Stomach (tissue), 9 donors: ENCODE data around the gene KRTAP5-2. TPM values are rescaled to one million over a fixed set of nuclear protein-coding genes. Genes with fewer than 3 reads are reported as not detected.

Experiments
- DNase-seq, 2 donors: peaks; one replicate each; pipeline versions ENCODE4 v3.0.0 to v3.0.0-alpha.2; 2013 to 2019
- H3K27ac ChIP-seq, 5 donors: fragments of 200-600 bp in 4 of 5; sonication (generic) in 4 of 5; one replicate each; pipeline ENCODE4 v1.5.1; 2013 to 2019; ENCODE audit warnings: mild to moderate bottlenecking in 1 of 5, moderate library complexity in 1 of 5
- H3K27me3 ChIP-seq, 3 donors: fragments of 200-600 bp; sonication (generic); one replicate each; pipeline ENCODE4 v1.5.1; 2017 to 2019; ENCODE audit warnings: mixed run types in 1 of 3
- H3K36me3 ChIP-seq, 4 donors: fragments of 200-600 bp; sonication (generic); 1 replicate in 3 of 4; 2 replicates in 1 of 4; pipeline ENCODE4 v1.5.1; 2016 to 2019
- H3K4me1 ChIP-seq, 4 donors: fragments of 200-600 bp; sonication (generic); one replicate each; pipeline ENCODE4 v1.5.1; 2016 to 2019
- H3K4me3 ChIP-seq, 4 donors: fragments of 200-600 bp; sonication (generic) in 3 of 4; one replicate each; pipeline ENCODE4 v1.5.1; 2016 to 2019; ENCODE audit warnings: mild to moderate bottlenecking in 1 of 4
- H3K9me3 ChIP-seq, 4 donors: fragments of 200-600 bp; sonication (generic); one replicate each; pipeline ENCODE4 v1.5.1; 2016 to 2019
- CTCF ChIP-seq, 7 experiments: fragments of 450-650 bp in 4 of 7; fragments of 200-600 bp in 3 of 7; sonication (generic) in 3 of 7; IDR thresholded peaks; one replicate each; pipeline ENCODE4 v1.5.1; 2016 to 2019; ENCODE audit warnings: antibody characterized with exemption in 7 of 7, control low read depth in 2 of 7, mild to moderate bottlenecking in 1 of 7
- EP300 ChIP-seq: sonication (generic); formaldehyde crosslinking; IDR thresholded peaks from one replicate; pipeline ENCODE4 v1.6.1; 2017; ENCODE audit warnings: antibody characterized with exemption
- POLR2A ChIP-seq, 4 donors: fragments of 450-650 bp; IDR thresholded peaks; one replicate each; pipeline ENCODE4 v1.6.1; 2016; ENCODE audit warnings: antibody characterized with exemption in 4 of 4, control low read depth in 2 of 4, mild to moderate bottlenecking in 1 of 4, moderate library complexity in 1 of 4
- POLR2AphosphoS5 ChIP-seq, 3 donors: sonication (generic); formaldehyde crosslinking; IDR thresholded peaks; one replicate each; pipeline ENCODE4 v1.6.1; 2016; ENCODE audit warnings: antibody characterized with exemption in 3 of 3
- WGBS, 5 donors: extraction: QIAGEN DNeasy Blood & Tissue Kit in 3 of 5; methylation state at CpG; one replicate each; pipeline versions ENCODE4 v1.1.5 to v1.1.7; 2013 to 2018; 5-methylcytosine and 5-hydroxymethylcytosine counted together
- intact Hi-C: fragments of 100-400 bp; cut with DNase I; formaldehyde crosslinking; loops from one replicate; pipeline ENCODE4 v1.15.1; 2023; ENCODE audit warnings: low total_unique reads
- polyA plus RNA-seq, 3 donors: library from polyadenylated mRNA; stranded (reverse); fragments of 200-250 nt; gene quantifications; one replicate each; pipeline ENCODE4 v1.2.3, GENCODE V29; 2013
- total RNA-seq, 5 donors: library from RNA; depleted of rRNA; stranded (reverse); fragments of >200 nt; gene quantifications; one replicate each; pipeline versions ENCODE4 v1.1.0 to v1.2.3, GENCODE V29; 2014 to 2016
- donor health status: healthy with polysubstance abuse.
- donor health status: Bipolar disorder and iron deficiency.
- donor health status: healthy.

KRTAP5-2 gene
- total and polyA plus RNA-seq, 8 donors = not detected

GRCh38 chr11:1624621-1625020 is 26.5 kb upstream of the KRTAP5-2 start:
- H3K9me3 ChIP-seq = no peaks in the 10 kb centered on the region
- peaks cover 0 to 64% (median 11%) of the 10 kb centered on the region in 3 donors for H3K27me3 ChIP-seq
- H3K4me3 ChIP-seq = no peak overlapping the region
- no peak overlapping the region for H3K27ac ChIP-seq
- no peak for TF ChIP-seq POLR2A (IDR thresholded peaks at IDR 0.05)
- no peak for TF ChIP-seq POLR2AphosphoS5 (IDR thresholded peaks at IDR 0.05)
- TF ChIP-seq EP300 = no peak
- TF ChIP-seq CTCF (IDR thresholded peaks at IDR 0.05) = no peak
- DNase-seq = no peak
- no peaks in the 10 kb centered on the region for H3K36me3 ChIP-seq
- WGBS, 5 donors = 76 to 86% (median 84%) methylated on average over 16 of the region's 16 CpGs
- intact Hi-C loops = no loop called here
- peaks cover 0 to 9% (median 3%) of the 10 kb centered on the region in 4 donors for H3K4me1 ChIP-seq

DNA sequence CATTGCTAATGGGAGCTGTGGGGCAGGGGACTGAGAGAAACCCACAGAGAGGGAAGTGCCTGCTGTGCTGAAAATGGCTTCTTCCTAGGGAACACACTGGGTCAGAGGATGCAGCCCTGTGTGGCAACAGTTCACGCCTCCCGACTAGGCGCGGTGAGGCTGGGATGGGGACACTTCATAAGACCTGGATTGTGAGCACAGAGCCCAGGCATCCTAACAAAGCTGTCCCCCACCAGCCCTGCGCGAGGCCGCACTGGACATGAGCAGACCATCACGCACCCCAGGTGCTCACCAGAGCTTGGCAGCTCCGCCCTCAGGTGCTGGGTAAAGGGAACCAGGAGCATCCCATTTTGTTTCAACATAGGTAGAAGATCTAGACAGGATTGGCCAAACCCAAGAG is 25.6 kb upstream of the KRTAP5-2 start:
- Histone ChIP-seq H3K4me3 (no peak overlapping the region), H3K27ac (no peak overlapping the region), H3K27me3 (peaks cover 0 to 62% (median 4%) of the 10 kb centered on the region in 3 donors), H3K4me1 (peaks cover 0 to 2% (median under 1%) of the 10 kb centered on the region in 4 donors), H3K9me3 (no peaks in the 10 kb centered on the region), H3K36me3 (no peaks in the 10 kb centered on the region)
- no peak for DNase-seq
- 70 to 89% (median 80%) methylated on average over 5 to 9 of the region's 9 CpGs for WGBS, 5 donors
- intact Hi-C loops = no loop called here
- no peak for TF ChIP-seq POLR2A (IDR thresholded peaks at IDR 0.05)
- no peak for TF ChIP-seq CTCF (IDR thresholded peaks at IDR 0.05)
- TF ChIP-seq POLR2AphosphoS5 (IDR thresholded peaks at IDR 0.05) = no peak

DNA sequence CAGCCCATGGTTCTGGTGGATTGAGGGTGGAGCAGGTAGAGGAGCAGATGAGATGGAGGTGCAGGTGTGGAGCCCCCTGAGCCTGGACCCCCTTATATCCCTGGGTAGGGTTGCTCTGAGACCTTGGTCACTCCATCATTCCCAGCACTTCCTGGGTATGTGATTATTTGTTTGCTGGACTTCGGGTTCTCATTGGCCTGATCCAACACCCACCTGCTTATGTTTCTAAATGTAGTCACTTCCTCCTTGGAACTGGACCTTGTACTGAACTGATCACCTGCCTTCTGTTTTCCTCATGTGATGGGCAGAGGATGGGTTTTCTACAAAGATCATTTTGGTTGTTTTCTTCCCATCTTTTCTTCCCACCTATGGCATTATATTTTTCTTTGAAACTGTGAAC is 24.0 kb upstream of the KRTAP5-2 start, which contains the start of gene KRTAP5-4:
Gene KRTAP5-4, minus strand, starts transcription at position 53 of the 400 bp plus-strand sequence. Its CDS starts 45 bp downstream, at position 8.
- no peaks in the 10 kb centered on the region for H3K36me3 ChIP-seq
- no peak within 1 kb of the TSS for H3K4me3 ChIP-seq
- no peaks in the 10 kb centered on the region for H3K9me3 ChIP-seq
- H3K27ac ChIP-seq = no peak within 1 kb of the TSS
- intact Hi-C loops = no loop called here
- H3K27me3 ChIP-seq = peaks cover 0 to 62% (median 3%) of the 10 kb centered on the region in 3 donors
- 6 to 38% (median 24%) methylated on average over 1 of the region's 1 CpG for WGBS, 5 donors
- no peak for DNase-seq
- TF ChIP-seq POLR2AphosphoS5 (IDR thresholded peaks at IDR 0.05) (no peak), EP300 (no peak), POLR2A (IDR thresholded peaks at IDR 0.05) (no peak), CTCF (IDR thresholded peaks at IDR 0.05) (no peak)
- H3K4me1 ChIP-seq = no peaks in the 10 kb centered on the region

DNA sequence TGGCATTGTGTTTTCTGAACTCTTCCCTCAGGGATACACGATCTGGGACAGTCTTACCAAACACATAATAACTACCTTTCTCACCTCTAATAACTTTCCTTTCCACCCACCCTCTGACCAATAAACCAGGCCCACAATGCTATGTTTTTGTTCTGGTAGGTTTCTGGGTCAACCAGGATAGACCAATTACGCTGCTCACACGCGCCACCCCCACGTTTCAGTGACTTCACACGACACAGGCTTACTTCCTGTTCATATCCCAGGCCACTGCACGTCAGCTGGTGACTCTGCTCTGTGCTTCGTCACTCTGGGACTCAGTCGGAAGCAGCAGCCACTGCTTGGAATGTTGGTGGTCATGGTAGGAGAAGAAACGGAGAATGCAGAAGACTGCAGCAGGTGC is 21.4 kb upstream of the KRTAP5-2 start:
- Histone ChIP-seq H3K36me3 (no peaks in the 10 kb centered on the region), H3K4me1 (no peaks in the 10 kb centered on the region), H3K27ac (no peak overlapping the region), H3K27me3 (peaks cover 0 to 61% (median 3%) of the 10 kb centered on the region in 3 donors), H3K9me3 (no peaks in the 10 kb centered on the region), H3K4me3 (no peak overlapping the region)
- 41 to 52% (median 47%) methylated on average over 10 of the region's 10 CpGs for WGBS, 5 donors
- intact Hi-C loops = no loop called here
- no peak for TF ChIP-seq POLR2AphosphoS5 (IDR thresholded peaks at IDR 0.05)
- TF ChIP-seq POLR2A (IDR thresholded peaks at IDR 0.05) = no peak
- TF ChIP-seq EP300 = no peak
- no peak for TF ChIP-seq CTCF (IDR thresholded peaks at IDR 0.05)
- no peak for DNase-seq
